Bladder microvascular endothelial cell (primary cell): Measurements from ENCODE around the gene SACM1L. TPM values are rescaled to one million over a fixed set of nuclear protein-coding genes. Genes with fewer than 3 reads are reported as not detected.

Source experiments
- total RNA-seq: library from RNA; depleted of rRNA; stranded (reverse); fragments of >200 nt; gene quantifications from 2 replicates; pipeline ENCODE4 v1.2.3, GENCODE V29; 2014

SACM1L gene, protein sequence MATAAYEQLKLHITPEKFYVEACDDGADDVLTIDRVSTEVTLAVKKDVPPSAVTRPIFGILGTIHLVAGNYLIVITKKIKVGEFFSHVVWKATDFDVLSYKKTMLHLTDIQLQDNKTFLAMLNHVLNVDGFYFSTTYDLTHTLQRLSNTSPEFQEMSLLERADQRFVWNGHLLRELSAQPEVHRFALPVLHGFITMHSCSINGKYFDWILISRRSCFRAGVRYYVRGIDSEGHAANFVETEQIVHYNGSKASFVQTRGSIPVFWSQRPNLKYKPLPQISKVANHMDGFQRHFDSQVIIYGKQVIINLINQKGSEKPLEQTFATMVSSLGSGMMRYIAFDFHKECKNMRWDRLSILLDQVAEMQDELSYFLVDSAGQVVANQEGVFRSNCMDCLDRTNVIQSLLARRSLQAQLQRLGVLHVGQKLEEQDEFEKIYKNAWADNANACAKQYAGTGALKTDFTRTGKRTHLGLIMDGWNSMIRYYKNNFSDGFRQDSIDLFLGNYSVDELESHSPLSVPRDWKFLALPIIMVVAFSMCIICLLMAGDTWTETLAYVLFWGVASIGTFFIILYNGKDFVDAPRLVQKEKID
- total RNA-seq: 22.5 and 50.6 TPM in 2 replicates

DNA sequence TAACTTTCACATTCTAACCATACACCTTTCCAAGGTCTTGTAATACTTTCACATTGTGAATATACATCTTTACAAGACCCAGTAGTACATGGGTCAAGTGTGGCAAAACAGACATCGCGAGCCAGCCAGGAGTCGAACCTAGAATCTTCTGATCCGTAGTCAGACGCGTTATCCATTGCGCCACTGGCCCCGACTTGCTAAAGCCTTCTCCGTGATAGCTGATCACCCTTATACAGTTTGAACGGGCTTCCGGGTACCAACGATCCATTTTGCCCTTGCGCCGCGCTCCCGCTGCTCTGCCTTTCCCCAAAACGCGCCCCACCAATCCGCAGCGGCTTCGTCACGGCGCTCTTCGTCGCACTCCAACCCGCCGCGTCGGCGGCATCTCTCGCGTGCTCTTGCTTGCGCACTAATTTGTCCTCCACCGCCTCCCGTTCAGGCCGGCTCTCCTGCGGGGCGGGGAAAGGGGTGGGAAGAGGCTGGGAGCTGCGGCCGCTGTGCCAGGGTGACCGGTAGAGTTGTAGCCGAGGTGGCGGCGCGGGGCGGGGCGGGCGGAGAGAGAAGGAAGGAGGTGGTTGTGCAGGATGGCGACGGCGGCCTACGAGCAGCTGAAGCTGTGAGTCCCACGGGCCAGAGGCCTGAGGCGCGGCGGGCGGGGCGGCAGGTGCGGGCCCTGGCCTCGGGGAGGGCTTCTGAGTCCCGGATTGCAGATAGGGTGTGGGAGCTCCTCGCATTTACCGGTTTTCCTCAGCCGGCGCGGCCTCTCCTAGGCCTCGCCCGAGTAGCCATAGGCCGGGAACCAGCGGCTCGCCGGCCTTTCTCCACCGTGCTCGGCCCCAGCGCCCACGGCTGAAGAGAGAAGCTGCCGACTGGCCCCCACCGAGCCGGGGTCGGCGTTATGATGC lies at the start of gene SACM1L:
TSS of gene SACM1L (plus strand) at position 515 of the 905 bp plus-strand sequence. CDS start at position 585, 70 bp downstream.

Other genes with a start within 250 kb of the SACM1L start
- 7.6 and 20.9 TPM in 2 replicates for gene LIMD1, start 94.6 kb upstream of the SACM1L start, total RNA-seq
- gene SLC6A20, start 107.1 kb downstream of the SACM1L start, total RNA-seq: not detected in 2 replicates
- 4.7 and 11.1 TPM in 2 replicates for gene LZTFL1, start 152.7 kb downstream of the SACM1L start, total RNA-seq
- gene CCR9, start 197.1 kb downstream of the SACM1L start, total RNA-seq: not detected in 2 replicates